Activated naive CD4-positive, alpha-beta T cell treated with anti-CD3 and anti-CD28 coated beads, Interleukin-2, amount 10 ng/mL, durations not matched to agents 7 days and 5 days (primary cell): Measurements from ENCODE around the gene MRPL10.

ENCODE experiments used
- CTCF ChIA-PET: fragments of 350-600 bp; sonication (Branson Sonifier 250); formaldehyde crosslinking; loops from one replicate; lab custom pipeline; 2021; ENCODE audit warnings: antibody characterized with exemption; lab: Charles Lee
- DNase-seq: peaks from one replicate; pipeline ENCODE4 v3.0.0-alpha.2; 2020
- H3K27ac Mint-ChIP-seq: one replicate; pipeline ENCODE4 v1.8.0; 2021; ENCODE audit warnings: mild to moderate bottlenecking, moderate library complexity, mixed read lengths
- H3K27me3 Mint-ChIP-seq: one replicate; pipeline ENCODE4 v1.8.0; 2021; ENCODE audit warnings: mild to moderate bottlenecking, mixed read lengths
- H3K36me3 Mint-ChIP-seq: one replicate; pipeline ENCODE4 v1.8.0; 2021; ENCODE audit warnings: mixed read lengths
- H3K4me1 Mint-ChIP-seq: one replicate; pipeline ENCODE4 v1.8.0; 2021; ENCODE audit warnings: mixed read lengths
- H3K4me3 Mint-ChIP-seq: one replicate; pipeline ENCODE4 v1.8.0; 2021; ENCODE audit warnings: mild to moderate bottlenecking, moderate library complexity, mixed read lengths
- H3K9me3 Mint-ChIP-seq: one replicate; pipeline ENCODE4 v1.8.0; 2021; ENCODE audit warnings: mixed read lengths

The MRPL10 gene

GRCh38 chr17:47801176-47801765 lies 30.1 kb downstream of the MRPL10 start:
- H3K27ac Mint-ChIP-seq, result no peak overlapping the region

GRCh38 chr17:47800686-47801085 lies 30.7 kb downstream of the MRPL10 start:
- Mint-ChIP-seq H3K36me3 (no peaks in the 10 kb centered on the region), H3K4me1 (no peaks in the 10 kb centered on the region), H3K9me3 (no peaks in the 10 kb centered on the region), H3K27me3 (peaks cover 40% of the 10 kb centered on the region), H3K27ac (no peak overlapping the region), H3K4me3 (no peak overlapping the region)
- CTCF ChIA-PET, result interaction anchor here (1.2 to 1.7 kb wide), 2 partner anchors 19 to 141 kb away, joined by 3 to 4 read pairs; partner anchors contain the start of gene PNPO
- DNase-seq, result no peak

More at GRCh38 chr17:47801176-47801765, 30.1 kb downstream of the MRPL10 start:
- no peak for DNase-seq
- H3K4me3 Mint-ChIP-seq, result no peak overlapping the region
- no peaks in the 10 kb centered on the region for H3K36me3 Mint-ChIP-seq
- H3K27me3 Mint-ChIP-seq, result peaks cover 40% of the 10 kb centered on the region
- H3K9me3 Mint-ChIP-seq, result no peaks in the 10 kb centered on the region
- CTCF ChIA-PET, result interaction anchor here (0.6 to 1.9 kb wide), 8 partner anchors 20 to 140 kb away, joined by 3 to 10 read pairs (median 3); partner anchors contain the start of gene PNPO
- no peaks in the 10 kb centered on the region for H3K4me1 Mint-ChIP-seq

GRCh38 chr17:47797797-47798196 lies 33.5 kb downstream of the MRPL10 start:
- DNase-seq, result no peak
- CTCF ChIA-PET, result interaction anchor here (1.7 kb wide), 1 partner anchor 100 kb away, joined by 6 read pairs; no protein-coding TSS in a partner anchor
- H3K9me3 Mint-ChIP-seq, result no peaks in the 10 kb centered on the region
- H3K36me3 Mint-ChIP-seq, result no peaks in the 10 kb centered on the region
- H3K27ac Mint-ChIP-seq, result no peak overlapping the region
- H3K4me3 Mint-ChIP-seq, result no peak overlapping the region
- peaks cover 46% of the 10 kb centered on the region for H3K27me3 Mint-ChIP-seq
- H3K4me1 Mint-ChIP-seq, result no peaks in the 10 kb centered on the region

GRCh38 chr17:47792979-47793378 lies 38.4 kb downstream of the MRPL10 start:
- H3K27me3 Mint-ChIP-seq, result peaks cover 65% of the 10 kb centered on the region
- no peak overlapping the region for H3K27ac Mint-ChIP-seq
- DNase-seq, result no peak
- H3K4me3 Mint-ChIP-seq, result no peak overlapping the region
- H3K9me3 Mint-ChIP-seq, result no peaks in the 10 kb centered on the region
- CTCF ChIA-PET, result interaction anchor here (1.4 kb wide), 1 partner anchor 10 kb away, joined by 4 read pairs; no protein-coding TSS in a partner anchor
- peaks cover 10% of the 10 kb centered on the region for H3K4me1 Mint-ChIP-seq
- H3K36me3 Mint-ChIP-seq, result no peaks in the 10 kb centered on the region

GRCh38 chr17:47792457-47792856 lies 38.9 kb downstream of the MRPL10 start:
- no peaks in the 10 kb centered on the region for H3K36me3 Mint-ChIP-seq
- no peak overlapping the region for H3K4me3 Mint-ChIP-seq
- H3K27ac Mint-ChIP-seq, result no peak overlapping the region
- H3K27me3 Mint-ChIP-seq, result peaks cover 65% of the 10 kb centered on the region
- H3K9me3 Mint-ChIP-seq, result no peaks in the 10 kb centered on the region
- CTCF ChIA-PET, result interaction anchor here (1.4 kb wide), 1 partner anchor 10 kb away, joined by 4 read pairs; no protein-coding TSS in a partner anchor
- peaks cover 10% of the 10 kb centered on the region for H3K4me1 Mint-ChIP-seq
- DNase-seq, result no peak

GRCh38 chr17:47791025-47791424 lies 40.3 kb downstream of the MRPL10 start:
- H3K4me3 Mint-ChIP-seq, result no peak overlapping the region
- H3K9me3 Mint-ChIP-seq, result no peaks in the 10 kb centered on the region
- peaks cover 73% of the 10 kb centered on the region for H3K27me3 Mint-ChIP-seq
- H3K27ac Mint-ChIP-seq, result no peak overlapping the region
- CTCF ChIA-PET, result no interaction called here
- no peak for DNase-seq
- H3K4me1 Mint-ChIP-seq, result peaks cover 10% of the 10 kb centered on the region
- H3K36me3 Mint-ChIP-seq, result no peaks in the 10 kb centered on the region

GRCh38 chr17:47789611-47790561 lies 41.5 kb downstream of the MRPL10 start:
- DNase-seq, result peak; percentile 59
- Mint-ChIP-seq H3K9me3 (no peaks in the 10 kb centered on the region), H3K27ac (no peak overlapping the region), H3K36me3 (no peaks in the 10 kb centered on the region), H3K27me3 (peaks cover 80% of the 10 kb centered on the region), H3K4me3 (peak overlapping the region; percentile 53), H3K4me1 (peaks cover 10% of the 10 kb centered on the region)
- CTCF ChIA-PET, result interaction anchor here (0.6 to 1.1 kb wide), 6 partner anchors 12 to 126 kb away, joined by 3 to 6 read pairs (median 4); no protein-coding TSS in a partner anchor

GRCh38 chr17:47785538-47786123 lies 45.7 kb downstream of the MRPL10 start:
- H3K9me3 Mint-ChIP-seq, result no peaks in the 10 kb centered on the region
- no peak overlapping the region for H3K27ac Mint-ChIP-seq
- peak; percentile 73 for DNase-seq
- CTCF ChIA-PET, result interaction anchor here (1.2 to 1.8 kb wide), 3 partner anchors 16 to 86 kb away, joined by 3 to 5 read pairs (median 3); no protein-coding TSS in a partner anchor
- peaks cover 86% of the 10 kb centered on the region for H3K27me3 Mint-ChIP-seq
- H3K4me3 Mint-ChIP-seq, result no peak overlapping the region
- H3K4me1 Mint-ChIP-seq, result peaks cover 8% of the 10 kb centered on the region
- H3K36me3 Mint-ChIP-seq, result no peaks in the 10 kb centered on the region

GRCh38 chr17:47781397-47781796 lies 49.9 kb downstream of the MRPL10 start:
- H3K27me3 Mint-ChIP-seq, result peaks cover 83% of the 10 kb centered on the region
- H3K4me1 Mint-ChIP-seq, result no peaks in the 10 kb centered on the region
- H3K4me3 Mint-ChIP-seq, result no peak overlapping the region
- H3K27ac Mint-ChIP-seq, result no peak overlapping the region
- CTCF ChIA-PET, result interaction anchor here (1.8 kb wide), 1 partner anchor 20 kb away, joined by 4 read pairs; no protein-coding TSS in a partner anchor
- H3K36me3 Mint-ChIP-seq, result no peaks in the 10 kb centered on the region
- H3K9me3 Mint-ChIP-seq, result no peaks in the 10 kb centered on the region
- no peak for DNase-seq

- H3K36me3 Mint-ChIP-seq, result no peaks in the 10 kb centered on the region
- CTCF ChIA-PET, result interaction anchor here (1.3 kb wide), 1 partner anchor 79 kb away, joined by 3 read pairs; no protein-coding TSS in a partner anchor
- H3K27me3 Mint-ChIP-seq, result peaks cover 85% of the 10 kb centered on the region
- no peak overlapping the region for H3K27ac Mint-ChIP-seq
- DNase-seq, result no peak
- no peak overlapping the region for H3K4me3 Mint-ChIP-seq
- H3K4me1 Mint-ChIP-seq, result no peaks in the 10 kb centered on the region
- peaks cover 1% of the 10 kb centered on the region for H3K9me3 Mint-ChIP-seq
Measured at GRCh38 chr17:47778184-47778635, 53.1 kb downstream of the MRPL10 start.

- Mint-ChIP-seq H3K9me3 (peaks cover 1% of the 10 kb centered on the region), H3K36me3 (no peaks in the 10 kb centered on the region), H3K27me3 (peaks cover 80% of the 10 kb centered on the region), H3K4me3 (no peak overlapping the region), H3K4me1 (no peaks in the 10 kb centered on the region), H3K27ac (no peak overlapping the region)
- peak; percentile 46 for DNase-seq
- CTCF ChIA-PET, result interaction anchor here (0.9 to 2.3 kb wide), 3 partner anchors 10 to 77 kb away, joined by 3 to 14 read pairs (median 4); no protein-coding TSS in a partner anchor
Measured at GRCh38 chr17:47776330-47777197, 54.8 kb downstream of the MRPL10 start.

GRCh38 chr17:47774987-47775580 lies 56.3 kb downstream of the MRPL10 start:
- Mint-ChIP-seq H3K36me3 (no peaks in the 10 kb centered on the region), H3K9me3 (peaks cover 6% of the 10 kb centered on the region), H3K27ac (no peak overlapping the region), H3K4me1 (no peaks in the 10 kb centered on the region), H3K27me3 (peaks cover 71% of the 10 kb centered on the region), H3K4me3 (no peak overlapping the region)
- CTCF ChIA-PET, result interaction anchor here (1.2 to 2.3 kb wide), 2 partner anchors 8 to 76 kb away, joined by 4 to 14 read pairs; no protein-coding TSS in a partner anchor
- no peak for DNase-seq
